Endothelial cell of umbilical vein (primary cell): ENCODE data around the gene TUBGCP3.

Source experiments
- CTCF ChIP-seq, 2 donors: IDR thresholded peaks; 1 replicate in 1 of 2; 2 replicates in 1 of 2; pipeline ENCODE4 v1.5.1; 2011; ENCODE audit warnings: low read length in 2 of 2, mild to moderate bottlenecking in 2 of 2, moderate library complexity in 2 of 2, control low read depth in 1 of 2, inconsistent platforms in 1 of 2, low read depth in 1 of 2; ENCODE audit not compliant: insufficient read depth in 1 of 2; ENCODE audit errors: extremely low read depth in 1 of 2
- EZH2 ChIP-seq: IDR thresholded peaks from 2 replicates; pipeline ENCODE4 v1.6.1; 2012; ENCODE audit warnings: borderline replicate concordance, low read depth, mild to moderate bottlenecking, moderate library complexity, low read length, inconsistent platforms; ENCODE audit not compliant: severe bottlenecking
- FOS ChIP-seq: IDR thresholded peaks from 2 replicates; pipeline ENCODE4 v1.6.1; 2011; ENCODE audit warnings: mild to moderate bottlenecking, low read length, moderate library complexity, borderline replicate concordance; ENCODE audit not compliant: insufficient read depth
- JUN ChIP-seq: IDR thresholded peaks from 2 replicates; pipeline ENCODE4 v1.6.1; 2011; ENCODE audit warnings: borderline replicate concordance, low read depth; ENCODE audit not compliant: insufficient read length, insufficient read depth
- POLR2A ChIP-seq: IDR thresholded peaks from 2 replicates; pipeline ENCODE4 v1.6.1; 2012; ENCODE audit warnings: low read depth, mild to moderate bottlenecking, control low read depth, low read length
- POLR2AphosphoS5 ChIP-seq: IDR thresholded peaks from 2 replicates; pipeline ENCODE4 v1.6.1; 2012; ENCODE audit warnings: low read depth, mild to moderate bottlenecking, control low read depth, low read length, moderate library complexity; ENCODE audit not compliant: insufficient read depth

GRCh38 chr13:112448621-112449544, 139.1 kb downstream of the TUBGCP3 start:
- TF ChIP-seq CTCF (IDR thresholded peaks at IDR 0.05; ENCODE audit: extremely low read depth in 1 of 2, insufficient read depth in 1 of 2, low read depth in 1 of 2, low read length in 2 of 2), result no peak
- no peak for TF ChIP-seq JUN
- no peak for TF ChIP-seq POLR2AphosphoS5
- TF ChIP-seq FOS, result no peak
- TF ChIP-seq EZH2, result no peak
- no peak for TF ChIP-seq POLR2A
